IPS-15b (cell line): ENCODE results near the gene CCDC47.
"Not testable (repeated sequence)": the region's sequence is repeated elsewhere in the genome, so short reads cannot be mapped to it uniquely, and the experiment has no call there.

Experiments used
- H3K27me3 ChIP-seq: one replicate; pipeline ENCODE4 v1.6.1; 2013; ENCODE audit warnings: low read length; ENCODE audit not compliant: control insufficient read depth, insufficient read depth
- H3K36me3 ChIP-seq: one replicate; pipeline ENCODE4 v1.6.1; 2013; ENCODE audit warnings: low read length; ENCODE audit not compliant: control insufficient read depth, insufficient read depth
- H3K4me1 ChIP-seq: one replicate; pipeline ENCODE4 v1.6.1; 2013; ENCODE audit warnings: mild to moderate bottlenecking, low read length; ENCODE audit not compliant: control insufficient read depth, insufficient read depth
- H3K4me3 ChIP-seq: one replicate; pipeline ENCODE4 v1.5.1; 2013; ENCODE audit warnings: low read depth, low read length
- H3K9ac ChIP-seq: one replicate; pipeline ENCODE4 v1.6.1; 2013; ENCODE audit warnings: low read depth, mild to moderate bottlenecking, low read length
- H3K9me3 ChIP-seq: one replicate; pipeline ENCODE4 v1.6.1; 2013; ENCODE audit warnings: mild to moderate bottlenecking, low read length; ENCODE audit not compliant: control insufficient read depth, insufficient read depth

CCDC47 gene

GRCh38 chr17:63805591-63805990, 32.2 kb upstream of the CCDC47 start:
- peaks cover 34% of the 10 kb centered on the region for H3K36me3 ChIP-seq
- no peaks in the 10 kb centered on the region for H3K27me3 ChIP-seq
- no peak overlapping the region for H3K9ac ChIP-seq
- H3K4me1 ChIP-seq: no peaks in the 10 kb centered on the region
- no peaks in the 10 kb centered on the region for H3K9me3 ChIP-seq
- no peak overlapping the region for H3K4me3 ChIP-seq

- Histone ChIP-seq H3K4me3 (no peak overlapping the region), H3K4me1 (no peaks in the 10 kb centered on the region), H3K27me3 (no peaks in the 10 kb centered on the region), H3K9me3 (no peaks in the 10 kb centered on the region), H3K9ac (no peak overlapping the region), H3K36me3 (peaks cover 41% of the 10 kb centered on the region)
Observed at GRCh38 chr17:63804328-63804727, 30.9 kb upstream of the CCDC47 start.

GRCh38 chr17:63800783-63801182, 27.4 kb upstream of the CCDC47 start:
- Histone ChIP-seq H3K9ac (no peak overlapping the region), H3K9me3 (no peaks in the 10 kb centered on the region), H3K4me1 (no peaks in the 10 kb centered on the region), H3K27me3 (no peaks in the 10 kb centered on the region), H3K36me3 (peaks cover 29% of the 10 kb centered on the region), H3K4me3 (no peak overlapping the region)

GRCh38 chr17:63798572-63799106, 25.2 kb upstream of the CCDC47 start:
- no peaks in the 10 kb centered on the region for H3K27me3 ChIP-seq
- H3K9ac ChIP-seq: no peak overlapping the region
- H3K36me3 ChIP-seq: peaks cover 41% of the 10 kb centered on the region
- no peaks in the 10 kb centered on the region for H3K4me1 ChIP-seq
- H3K4me3 ChIP-seq: no peak overlapping the region
- H3K9me3 ChIP-seq: no peaks in the 10 kb centered on the region

GRCh38 chr17:63796375-63796774, 23.0 kb upstream of the CCDC47 start:
- not testable (repeated sequence) for H3K9ac ChIP-seq, H3K4me3 ChIP-seq, H3K4me1 ChIP-seq, H3K27me3 ChIP-seq, H3K9me3 ChIP-seq
- peaks cover 34% of the 10 kb centered on the region for H3K36me3 ChIP-seq

GRCh38 chr17:63792055-63792729, 18.8 kb upstream of the CCDC47 start:
- no peaks in the 10 kb centered on the region for H3K4me1 ChIP-seq
- no peak overlapping the region for H3K4me3 ChIP-seq
- no peaks in the 10 kb centered on the region for H3K9me3 ChIP-seq
- peaks cover 26% of the 10 kb centered on the region for H3K36me3 ChIP-seq
- H3K9ac ChIP-seq: no peak overlapping the region
- no peaks in the 10 kb centered on the region for H3K27me3 ChIP-seq

- Histone ChIP-seq H3K9ac (no peak overlapping the region), H3K4me3 (no peak overlapping the region), H3K4me1 (no peaks in the 10 kb centered on the region), H3K27me3 (no peaks in the 10 kb centered on the region), H3K9me3 (no peaks in the 10 kb centered on the region), H3K36me3 (peaks cover 19% of the 10 kb centered on the region)
Observed at GRCh38 chr17:63790057-63790456, 16.7 kb upstream of the CCDC47 start.

DNA sequence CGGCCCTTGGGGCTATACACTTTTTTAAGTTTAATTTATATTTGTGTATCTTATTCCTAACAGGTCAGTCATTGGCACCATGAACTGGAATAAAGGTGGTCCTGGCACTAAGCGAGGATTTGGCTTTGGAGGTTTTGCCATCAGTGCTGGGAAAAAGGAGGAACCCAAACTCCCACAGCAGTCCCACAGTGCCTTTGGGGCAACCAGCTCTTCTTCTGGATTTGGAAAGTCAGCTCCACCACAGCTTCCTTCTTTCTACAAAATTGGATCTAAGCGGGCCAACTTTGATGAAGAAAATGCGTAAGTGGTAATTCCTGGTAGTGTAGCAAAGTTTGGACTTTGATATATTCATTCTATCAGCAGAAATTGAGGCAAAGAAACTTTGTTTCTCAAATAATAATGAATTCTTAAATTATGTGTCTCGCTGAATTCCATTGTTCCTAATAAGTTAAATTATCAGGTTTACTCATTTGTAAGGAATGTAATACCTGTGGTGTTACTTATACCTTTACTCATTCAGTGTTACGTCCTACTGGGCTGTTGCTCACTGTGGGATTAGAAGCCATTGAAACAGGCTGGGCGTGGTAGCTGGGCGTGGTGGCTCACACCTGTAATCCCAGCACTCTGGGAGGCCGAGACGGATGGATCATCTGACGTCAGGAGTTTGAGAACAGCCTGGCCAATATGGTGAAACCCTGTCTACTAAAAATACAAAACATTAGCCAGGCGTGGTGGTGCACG, 13.7 kb upstream of the CCDC47 start:
- Histone ChIP-seq H3K36me3 (peaks cover 10% of the 10 kb centered on the region), H3K27me3 (no peaks in the 10 kb centered on the region), H3K9me3 (no peaks in the 10 kb centered on the region), H3K9ac (no peak overlapping the region), H3K4me1 (no peaks in the 10 kb centered on the region), H3K4me3 (no peak overlapping the region)

DNA sequence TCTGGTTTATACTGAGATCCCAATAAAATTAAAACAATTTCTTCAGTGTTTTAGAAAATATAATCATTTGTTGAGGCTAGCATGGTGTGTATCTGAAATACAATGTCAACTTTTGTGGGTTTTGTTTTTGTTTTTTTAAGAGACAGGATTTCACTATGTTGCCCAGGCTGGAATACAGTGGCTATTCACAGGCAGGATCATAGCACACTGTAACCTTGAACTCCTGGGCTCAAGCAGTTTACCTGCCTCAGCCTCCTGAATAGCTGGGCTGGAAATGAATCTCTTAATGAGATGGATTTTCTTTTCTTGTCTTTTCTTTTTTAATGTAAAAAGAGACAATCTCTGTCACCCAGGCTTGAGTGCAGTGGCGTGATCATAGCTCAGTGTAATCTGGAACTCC, 12.7 kb upstream of the CCDC47 start:
- no peaks in the 10 kb centered on the region for H3K9me3 ChIP-seq
- no peaks in the 10 kb centered on the region for H3K27me3 ChIP-seq
- no peaks in the 10 kb centered on the region for H3K4me1 ChIP-seq
- H3K9ac ChIP-seq: no peak overlapping the region
- H3K36me3 ChIP-seq: peaks cover 10% of the 10 kb centered on the region
- no peak overlapping the region for H3K4me3 ChIP-seq

DNA sequence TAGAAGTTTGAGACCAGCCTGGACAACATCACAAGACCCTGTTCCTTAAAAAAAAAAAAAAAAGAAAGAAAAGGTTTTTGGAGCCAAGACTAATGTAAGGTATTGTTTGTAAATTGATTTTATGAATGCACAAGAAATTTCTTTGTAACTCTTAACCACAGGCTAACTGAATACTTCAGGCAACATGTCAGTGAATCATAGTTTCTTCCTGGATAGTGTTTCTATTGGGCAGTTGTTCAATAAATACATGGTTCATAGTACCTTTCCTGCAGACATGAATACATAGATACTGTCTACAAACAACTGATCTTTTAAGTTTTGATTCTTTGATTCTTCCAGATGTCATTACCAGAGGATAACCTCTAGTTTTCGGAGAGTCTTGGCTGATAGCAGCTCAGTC, 12.2 kb upstream of the CCDC47 start:
- no peaks in the 10 kb centered on the region for H3K9me3 ChIP-seq
- peaks cover 10% of the 10 kb centered on the region for H3K36me3 ChIP-seq
- no peaks in the 10 kb centered on the region for H3K27me3 ChIP-seq
- H3K4me3 ChIP-seq: no peak overlapping the region
- no peaks in the 10 kb centered on the region for H3K4me1 ChIP-seq
- no peak overlapping the region for H3K9ac ChIP-seq

DNA sequence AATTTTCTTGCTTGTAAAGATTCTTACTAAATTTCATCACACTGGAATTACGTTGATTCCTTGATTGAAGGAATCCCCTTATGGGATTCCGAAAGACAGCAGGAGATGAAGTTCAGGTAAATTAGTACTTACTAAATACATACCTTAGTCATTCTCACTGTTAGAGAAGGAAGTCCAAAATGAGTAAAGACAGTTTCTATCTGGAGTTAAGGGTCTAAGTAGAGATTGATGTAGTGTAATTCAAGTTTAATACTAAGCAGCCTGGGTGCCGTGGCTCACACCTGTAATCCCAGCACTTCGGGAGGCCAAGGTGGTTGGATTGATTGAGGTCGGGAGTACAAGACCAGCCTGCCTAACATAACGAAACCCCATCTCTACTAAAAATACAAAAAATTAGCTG, 10.1 kb upstream of the CCDC47 start:
- no peak overlapping the region for H3K4me3 ChIP-seq
- no peaks in the 10 kb centered on the region for H3K9me3 ChIP-seq
- no peak overlapping the region for H3K9ac ChIP-seq
- no peaks in the 10 kb centered on the region for H3K27me3 ChIP-seq
- no peaks in the 10 kb centered on the region for H3K4me1 ChIP-seq
- H3K36me3 ChIP-seq: peaks cover 7% of the 10 kb centered on the region

DNA sequence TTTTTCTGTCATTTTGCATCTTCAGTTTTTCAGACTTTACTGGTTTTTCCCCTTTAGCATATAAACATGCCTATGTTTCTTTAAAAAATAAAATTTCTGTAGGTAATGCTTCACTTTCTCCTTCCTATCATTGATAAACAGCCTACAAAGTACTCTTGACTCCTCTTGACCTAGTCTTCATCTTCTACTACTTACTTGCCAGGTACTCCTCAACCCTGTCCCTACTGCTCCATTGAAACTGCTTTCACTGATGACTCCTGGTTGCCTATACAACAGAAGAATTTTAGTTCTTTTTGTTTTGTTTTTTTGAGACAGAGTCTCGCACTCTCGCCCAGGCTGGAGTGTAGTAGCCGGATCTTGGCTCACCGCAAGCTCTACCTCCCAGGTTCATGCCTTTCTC, 7.5 kb upstream of the CCDC47 start:
- no peaks in the 10 kb centered on the region for H3K27me3 ChIP-seq
- H3K9me3 ChIP-seq: no peaks in the 10 kb centered on the region
- H3K4me3 ChIP-seq: no peak overlapping the region
- no peaks in the 10 kb centered on the region for H3K4me1 ChIP-seq
- H3K9ac ChIP-seq: no peak overlapping the region
- H3K36me3 ChIP-seq: no peaks in the 10 kb centered on the region
